PC-9 (cell line): Measurements from ENCODE around the gene SOCS1. TPM values are rescaled to one million over a fixed set of nuclear protein-coding genes. Genes with fewer than 3 reads are reported as not detected.

Experiments used
- BruUV-seq: library from RNA; stranded (reverse); fragments of 400-500 nt; replicated peaks from 2 replicates; lab custom pipeline; 2021; lab: Mats Ljungman, UMichigan
- CTCF ChIA-PET: fragments of 300-600 bp; sonication (Branson Sonifier 250); formaldehyde crosslinking; loops from one replicate; lab custom pipeline; 2022; ENCODE audit warnings: antibody characterized with exemption; lab: Charles Lee
- POLR2A ChIA-PET: fragments of 300-600 bp; sonication (Branson Sonifier 250); formaldehyde crosslinking; loops from one replicate; lab custom pipeline; 2022; ENCODE audit warnings: antibody characterized with exemption; ENCODE audit not compliant: unreplicated experiment; lab: Charles Lee
- DNase-seq, 2 experiments: peaks; one replicate each; pipeline versions ENCODE4 v3.0.0 to v3.0.0-alpha.2; 2015 to 2022; ENCODE audit warnings: mixed read lengths in 1 of 2
- H2AFZ ChIP-seq: fragments of 200-600 bp; sonication (generic); 2 replicates; pipeline ENCODE4 v1.8.1; 2017; ENCODE audit warnings: antibody characterized with exemption
- H3F3A ChIP-seq: fragments of 200-600 bp; sonication (generic); 2 replicates; pipeline ENCODE4 v1.8.1; 2017; ENCODE audit warnings: antibody characterized with exemption, mild to moderate bottlenecking, low read depth; ENCODE audit not compliant: insufficient read depth
- H3K27ac ChIP-seq: fragments of 200-600 bp; sonication (generic); 2 replicates; pipeline ENCODE4 v1.6.1; 2016; ENCODE audit warnings: mixed run types
- H3K27me3 ChIP-seq: fragments of 200-600 bp; sonication (generic); 2 replicates; pipeline ENCODE4 v1.6.1; 2016; ENCODE audit warnings: low read depth, mixed run types; ENCODE audit not compliant: insufficient read depth
- H3K36me3 ChIP-seq: fragments of 200-600 bp; sonication (generic); 2 replicates; pipeline ENCODE4 v1.6.1; 2016; ENCODE audit warnings: low read depth, mixed run types
- H3K4me1 ChIP-seq: fragments of 200-600 bp; sonication (generic); replicated peaks from 2 replicates; pipeline ENCODE4 v1.6.1; 2016; ENCODE audit warnings: mixed run types; ENCODE audit not compliant: insufficient read depth
- H3K4me2 ChIP-seq: fragments of 200-600 bp; sonication (generic); 2 replicates; pipeline ENCODE4 v1.6.1; 2017; ENCODE audit warnings: mixed run types
- H3K4me3 ChIP-seq: fragments of 200-600 bp; sonication (generic); 2 replicates; pipeline ENCODE4 v1.6.1; 2016; ENCODE audit warnings: mixed run types
- H3K79me2 ChIP-seq: fragments of 200-600 bp; sonication (generic); 2 replicates; pipeline ENCODE4 v1.6.1; 2017; ENCODE audit warnings: low read depth, mixed run types
- H3K9me2 ChIP-seq: fragments of 200-600 bp; sonication (generic); 2 replicates; pipeline ENCODE4 v1.8.1; 2017; ENCODE audit warnings: mild to moderate bottlenecking; ENCODE audit not compliant: insufficient read depth
- H3K9me3 ChIP-seq: fragments of 200-600 bp; sonication (generic); 2 replicates; pipeline ENCODE4 v1.8.1; 2016; ENCODE audit warnings: low read depth; ENCODE audit not compliant: insufficient read depth
- H4K20me1 ChIP-seq: fragments of 200-600 bp; sonication (generic); 2 replicates; pipeline ENCODE4 v1.8.1; 2017; ENCODE audit not compliant: insufficient read depth
- EZH2 ChIP-seq: fragments of 200-600 bp; sonication (generic); IDR thresholded peaks from 2 replicates; pipeline ENCODE4 v1.8.0; 2017; ENCODE audit warnings: antibody characterized with exemption, low read depth
- intact Hi-C: fragments of 100-400 bp; cut with micrococcal nuclease; formaldehyde crosslinking; loops from one replicate; pipeline ENCODE4 v1.10.0; 2022; ENCODE audit not compliant: unreplicated experiment
- total RNA-seq: library from RNA; stranded (reverse); gene quantifications from 2 replicates; pipeline ENCODE4 v1.2.3, GENCODE V29; 2021
- TF ChIP-seq, protein P1 (sequence below): fragments of 200-600 bp; sonication (generic); conservative IDR thresholded peaks from 2 replicates; pipeline ENCODE4 v1.6.1; 2017; ENCODE audit warnings: mixed run types, antibody characterized with exemption, mild to moderate bottlenecking, moderate library complexity

The SOCS1 gene
- total RNA-seq, 1 experiment from 2014 or later = 4.6 TPM

DNA sequence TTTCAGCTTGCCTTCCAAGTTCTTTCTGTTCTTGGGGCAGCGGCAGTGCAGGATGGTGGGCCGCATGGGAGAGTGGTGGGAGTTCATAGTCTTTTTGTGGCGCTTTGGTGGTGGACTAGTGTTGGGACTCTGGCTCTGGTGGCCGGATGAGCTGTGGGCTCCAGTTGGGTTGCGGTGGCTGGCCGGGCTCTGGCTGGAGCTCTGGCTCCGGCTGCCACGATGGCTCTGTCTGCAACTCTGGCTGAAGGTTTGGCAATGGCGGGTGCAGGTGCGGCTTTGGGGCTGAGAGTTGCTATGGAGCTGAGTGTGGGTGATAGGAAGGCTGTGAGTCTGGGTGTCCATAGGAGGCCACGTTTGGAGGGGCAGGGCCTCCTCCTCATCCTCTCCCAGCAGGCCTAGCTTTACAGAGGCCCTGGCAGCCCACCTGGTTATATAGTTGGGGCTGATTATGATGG, 12.9 kb upstream of the SOCS1 start, which contains the start of gene TNP2:
TNP2 (minus strand) TSS at position 405 of the 455 bp plus-strand sequence; CDS start at position 342, 63 bp downstream.
- ChIA-PET CTCF (interaction anchor here (0.6 kb wide), 1 partner anchor 76 kb away, joined by 6 read pairs; no protein-coding TSS in a partner anchor), POLR2A (interaction anchor here (0.7 kb wide), 1 partner anchor 13 kb away, joined by 10 read pairs; the partner anchor contains the start of gene SOCS1)
- intact Hi-C loops = no loop called here
- H3K4me1 ChIP-seq = no peaks in the 10 kb centered on the region
- no peak within 1 kb of the TSS for H3K4me2 ChIP-seq
- H3K27me3 ChIP-seq = peaks cover 10% of the 10 kb centered on the region; the same call in 1 of the 2 replicates
- H3K36me3 ChIP-seq = no peaks in the 10 kb centered on the region
- no peaks in the 10 kb centered on the region for H3K9me3 ChIP-seq
- H2AFZ ChIP-seq = no peak within 1 kb of the TSS
- TF ChIP-seq EZH2 = no peak
- TF ChIP-seq, protein P1, sequence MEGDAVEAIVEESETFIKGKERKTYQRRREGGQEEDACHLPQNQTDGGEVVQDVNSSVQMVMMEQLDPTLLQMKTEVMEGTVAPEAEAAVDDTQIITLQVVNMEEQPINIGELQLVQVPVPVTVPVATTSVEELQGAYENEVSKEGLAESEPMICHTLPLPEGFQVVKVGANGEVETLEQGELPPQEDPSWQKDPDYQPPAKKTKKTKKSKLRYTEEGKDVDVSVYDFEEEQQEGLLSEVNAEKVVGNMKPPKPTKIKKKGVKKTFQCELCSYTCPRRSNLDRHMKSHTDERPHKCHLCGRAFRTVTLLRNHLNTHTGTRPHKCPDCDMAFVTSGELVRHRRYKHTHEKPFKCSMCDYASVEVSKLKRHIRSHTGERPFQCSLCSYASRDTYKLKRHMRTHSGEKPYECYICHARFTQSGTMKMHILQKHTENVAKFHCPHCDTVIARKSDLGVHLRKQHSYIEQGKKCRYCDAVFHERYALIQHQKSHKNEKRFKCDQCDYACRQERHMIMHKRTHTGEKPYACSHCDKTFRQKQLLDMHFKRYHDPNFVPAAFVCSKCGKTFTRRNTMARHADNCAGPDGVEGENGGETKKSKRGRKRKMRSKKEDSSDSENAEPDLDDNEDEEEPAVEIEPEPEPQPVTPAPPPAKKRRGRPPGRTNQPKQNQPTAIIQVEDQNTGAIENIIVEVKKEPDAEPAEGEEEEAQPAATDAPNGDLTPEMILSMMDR = no peak
- DNase-seq = no peak
- H3K27ac ChIP-seq = no peak within 1 kb of the TSS
- H4K20me1 ChIP-seq = no peaks in the 10 kb centered on the region
- H3F3A ChIP-seq = no peaks in the 10 kb centered on the region
- BruUV-seq = no TSS peak
- no peaks in the 10 kb centered on the region for H3K9me2 ChIP-seq
- H3K79me2 ChIP-seq = no peaks in the 10 kb centered on the region
- no peak within 1 kb of the TSS for H3K4me3 ChIP-seq

DNA sequence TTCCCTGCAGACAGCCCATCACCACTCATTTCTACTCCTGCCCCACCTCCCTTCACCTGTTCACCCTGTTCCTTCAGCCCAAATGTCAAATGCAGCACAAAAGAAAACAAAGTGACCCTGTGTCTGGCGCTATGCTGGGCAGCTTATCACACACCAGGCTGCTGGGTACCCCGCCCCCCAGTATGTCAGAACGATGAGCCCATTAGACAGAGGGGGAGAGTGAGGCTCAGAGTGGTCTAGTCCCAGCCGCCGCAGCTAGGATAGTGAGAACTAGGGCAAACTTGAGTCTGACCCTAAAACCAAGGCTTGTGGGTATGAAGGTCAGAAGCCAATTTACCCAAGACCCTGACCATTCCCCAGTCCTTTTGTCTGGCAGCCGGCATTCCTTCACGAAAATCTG, 9.1 kb upstream of the SOCS1 start:
- no peak overlapping the region for H3K4me2 ChIP-seq
- DNase-seq = no peak

DNA sequence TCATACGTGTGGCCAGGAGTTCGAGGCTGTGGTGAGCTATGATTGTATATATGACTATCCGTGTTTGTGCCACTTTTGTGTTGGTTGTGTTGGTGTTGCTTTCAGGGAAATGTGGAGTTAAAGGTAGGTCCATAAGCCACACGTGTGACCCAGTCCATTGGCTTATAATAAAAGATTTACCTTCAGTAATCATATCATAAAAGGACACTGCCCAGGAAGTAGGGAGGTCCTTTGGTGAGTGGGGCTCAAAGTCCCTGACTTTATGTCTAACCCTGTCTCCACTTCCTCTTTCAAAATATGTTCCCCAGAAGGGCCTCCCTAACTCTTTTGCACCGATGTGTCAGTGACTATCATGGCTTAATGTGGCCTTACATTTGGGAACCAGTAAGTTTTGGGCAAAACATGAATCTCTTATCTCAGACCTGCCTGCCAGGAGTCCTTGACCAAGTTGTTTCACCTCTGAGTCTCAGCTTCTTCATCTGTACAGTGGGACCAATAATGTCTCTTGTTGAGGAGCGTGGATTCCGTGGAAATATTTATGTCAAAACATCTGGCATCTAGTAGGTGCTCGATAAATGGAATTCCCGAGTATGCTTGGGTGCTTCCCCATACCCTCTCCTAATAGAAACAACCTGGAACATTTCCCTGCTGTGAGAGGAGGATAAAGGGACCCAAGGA, 8.3 kb upstream of the SOCS1 start:
- H3K79me2 ChIP-seq = no peaks in the 10 kb centered on the region
- DNase-seq = no peak
- ChIA-PET CTCF (no interaction called here), POLR2A (no interaction called here)
- H3K9me2 ChIP-seq = no peaks in the 10 kb centered on the region
- no peak overlapping the region for H3K4me3 ChIP-seq
- no peaks in the 10 kb centered on the region for H4K20me1 ChIP-seq
- no peaks in the 10 kb centered on the region; the same call in 1 of the 2 replicates for H3F3A ChIP-seq
- intact Hi-C loops = no loop called here
- H3K4me1 ChIP-seq = no peaks in the 10 kb centered on the region
- H3K27me3 ChIP-seq = no peaks in the 10 kb centered on the region
- H2AFZ ChIP-seq = no peak overlapping the region
- no peak for TF ChIP-seq EZH2
- TF ChIP-seq, protein P1 = no peak
- H3K27ac ChIP-seq = no peak overlapping the region
- no peak overlapping the region for H3K4me2 ChIP-seq
- no TSS peak for BruUV-seq
- H3K9me3 ChIP-seq = no peaks in the 10 kb centered on the region
- H3K36me3 ChIP-seq = no peaks in the 10 kb centered on the region

More for the DNA sequence above, 9.1 kb upstream of the SOCS1 start:
- CTCF ChIA-PET = no interaction called here
- no peaks in the 10 kb centered on the region for H3K36me3 ChIP-seq
- H3K27ac ChIP-seq = no peak overlapping the region
- no peak overlapping the region for H3K4me3 ChIP-seq
- POLR2A ChIA-PET = no interaction called here
- intact Hi-C loops = no loop called here
- H3K9me2 ChIP-seq = no peaks in the 10 kb centered on the region
- no TSS peak for BruUV-seq
- no peaks in the 10 kb centered on the region for H3K4me1 ChIP-seq
- H3K79me2 ChIP-seq = no peaks in the 10 kb centered on the region
- TF ChIP-seq, protein P1 = no peak
- no peak for TF ChIP-seq EZH2
- peaks cover 7% of the 10 kb centered on the region; the same call in 1 of the 2 replicates for H3K27me3 ChIP-seq
- no peaks in the 10 kb centered on the region for H3K9me3 ChIP-seq
- no peaks in the 10 kb centered on the region for H4K20me1 ChIP-seq
- H3F3A ChIP-seq = no peaks in the 10 kb centered on the region; the same call in 1 of the 2 replicates
- H2AFZ ChIP-seq = no peak overlapping the region
